HG02678 (cell line): ENCODE results near the gene EPO.

Experiments used
- ATAC-seq: cut with Tn5 transposase; IDR thresholded peaks from one replicate; pipeline ENCODE4 v1.9.1; 2021; ENCODE audit warnings: mild to moderate bottlenecking, moderate library complexity; ENCODE audit not compliant: unreplicated experiment

EPO gene

GRCh38 chr7:100682991-100683658, 37.1 kb upstream of the EPO start:
- ATAC-seq, result no peak

GRCh38 chr7:100683659-100684533, 36.4 kb upstream of the EPO start:
- no peak for ATAC-seq

- ATAC-seq, result no peak
These were observed 35.7 kb upstream of the EPO start for GRCh38 chr7:100684534-100685042.

GRCh38 chr7:100685049-100685605, 35.1 kb upstream of the EPO start:
- ATAC-seq, result no peak

- ATAC-seq, result no peak
These were observed 34.6 kb upstream of the EPO start for GRCh38 chr7:100685631-100686145.

GRCh38 chr7:100686201-100686821, 34.0 kb upstream of the EPO start:
- ATAC-seq, result no peak

- no peak for ATAC-seq
These were observed 33.5 kb upstream of the EPO start for GRCh38 chr7:100686822-100687211.

- no peak for ATAC-seq
These were observed 33.0 kb upstream of the EPO start for GRCh38 chr7:100687261-100687660.

- no peak for ATAC-seq
These were observed 32.4 kb upstream of the EPO start for GRCh38 chr7:100687751-100688300.

- no peak for ATAC-seq
These were observed 31.9 kb upstream of the EPO start for GRCh38 chr7:100688326-100688860.

- ATAC-seq, result no peak
These were observed 30.8 kb upstream of the EPO start for GRCh38 chr7:100689230-100690135.

- no peak for ATAC-seq
These were observed 28.3 kb upstream of the EPO start for GRCh38 chr7:100691676-100692577.

GRCh38 chr7:100692578-100692961, 27.7 kb upstream of the EPO start:
- no peak for ATAC-seq

- peak; percentile 7 for ATAC-seq
These were observed 26.8 kb upstream of the EPO start for GRCh38 chr7:100693312-100694097.

- peak; percentile 54 for ATAC-seq
These were observed 26.0 kb upstream of the EPO start, which contains the start of gene GIGYF1 for GRCh38 chr7:100694098-100694745. TSS of gene GIGYF1 (minus strand) at chr7:100694250. CDS start at chr7:100688238, 6,012 bp downstream.

GRCh38 chr7:100696123-100696521, 24.1 kb upstream of the EPO start:
- ATAC-seq, result no peak

GRCh38 chr7:100699018-100699417, 21.2 kb upstream of the EPO start:
- ATAC-seq, result no peak
